ENCODE results near the gene PYGL. TPM values are rescaled to one million over a fixed set of nuclear protein-coding genes. Genes with fewer than 3 reads are reported as not detected.
"Not testable (repeated sequence)": the region's sequence is repeated elsewhere in the genome, so short reads cannot be mapped to it uniquely, and the experiment has no call there.

Gene PYGL
- total RNA-seq, 2 donors from 2014 or later: 11.5 to 11.9 TPM

GRCh38 chr14:50964683-50965390 is 20.6 kb upstream of the PYGL start:
- Histone ChIP-seq H3K4me1 (peaks cover 29% of the 10 kb centered on the region), H3K27ac (peak overlapping the region in 3 of 4 donors; percentile 15 to 66 (median 39)), H3K4me3 (no peak overlapping the region), H3K27me3 (no peaks in the 10 kb centered on the region), H3K9me3 (no peaks in the 10 kb centered on the region), H3K36me3 (replicated peaks in 1 of 2; ENCODE audit: insufficient read depth in 1 of 2, low read depth in 2 of 2) (no peaks in the 10 kb centered on the region)
- TF ChIP-seq CTCF (IDR thresholded peaks at IDR 0.05) (no peak), POLR2A (IDR thresholded peaks at IDR 0.05) (no peak)
- WGBS, 2 donors: 10% methylated on average over 5 of the region's 5 CpGs
- peak; percentile 83 for ATAC-seq
- intact Hi-C loops (cut with DNase I): no loop called here
- peak; percentile 78 to 90 (median 87) for DNase-seq

- 81 to 83% methylated on average over 5 of the region's 5 CpGs for WGBS, 2 donors
- H3K4me3 ChIP-seq: no peak overlapping the region
- H3K27ac ChIP-seq: peak overlapping the region in 1 of 4 donors; percentile 66
- no peaks in the 10 kb centered on the region for H3K27me3 ChIP-seq
- H3K4me1 ChIP-seq: peaks cover 29% of the 10 kb centered on the region
- intact Hi-C loops (cut with DNase I): no loop called here
- ATAC-seq (no peak), DNase-seq (no peak)
- no peaks in the 10 kb centered on the region for H3K36me3 ChIP-seq (replicated peaks in 1 of 2; ENCODE audit: insufficient read depth in 1 of 2, low read depth in 2 of 2)
- TF ChIP-seq CTCF (IDR thresholded peaks at IDR 0.05) (no peak), POLR2A (IDR thresholded peaks at IDR 0.05) (no peak)
- H3K9me3 ChIP-seq: no peaks in the 10 kb centered on the region
These were observed 19.6 kb upstream of the PYGL start for GRCh38 chr14:50963919-50964318.

GRCh38 chr14:50961605-50962221 is 17.4 kb upstream of the PYGL start:
- no peak for TF ChIP-seq CTCF (IDR thresholded peaks at IDR 0.05)
- no peak for TF ChIP-seq POLR2A (IDR thresholded peaks at IDR 0.05)
- H3K4me1 ChIP-seq: peaks cover 29% of the 10 kb centered on the region
- peak overlapping the region in 3 of 4 donors; percentile 42 to 66 (median 49) for H3K27ac ChIP-seq
- 36 to 43% methylated on average over 2 of the region's 2 CpGs for WGBS, 2 donors
- H3K36me3 ChIP-seq (replicated peaks in 1 of 2; ENCODE audit: insufficient read depth in 1 of 2, low read depth in 2 of 2): no peaks in the 10 kb centered on the region
- no peak overlapping the region for H3K4me3 ChIP-seq
- DNase-seq: peak in 2 of 4 donors; percentile 31 to 42
- H3K27me3 ChIP-seq: no peaks in the 10 kb centered on the region
- no peaks in the 10 kb centered on the region for H3K9me3 ChIP-seq
- ATAC-seq: peak; percentile 72
- intact Hi-C loops (cut with DNase I): no loop called here

- TF ChIP-seq CTCF (IDR thresholded peaks at IDR 0.05): no peak
- TF ChIP-seq POLR2A (IDR thresholded peaks at IDR 0.05): no peak
- Histone ChIP-seq H3K36me3 (replicated peaks in 1 of 2; ENCODE audit: insufficient read depth in 1 of 2, low read depth in 2 of 2) (no peaks in the 10 kb centered on the region), H3K9me3 (no peaks in the 10 kb centered on the region), H3K27me3 (no peaks in the 10 kb centered on the region), H3K4me3 (no peak overlapping the region), H3K4me1 (peaks cover 15% of the 10 kb centered on the region), H3K27ac (no peak overlapping the region)
- DNase-seq (peak in 1 of 4 donors; percentile 39), ATAC-seq (no peak)
- intact Hi-C loops (cut with DNase I): loop anchor here (10.0 kb wide), 1 partner anchor 268 kb away; no protein-coding TSS in a partner anchor
- 68 to 83% methylated on average over 3 of the region's 3 CpGs for WGBS, 2 donors
These were observed 13.0 kb upstream of the PYGL start for GRCh38 chr14:50957296-50957695.

- H3K4me1 ChIP-seq; DNase-seq; H3K36me3 ChIP-seq (replicated peaks in 1 of 2; ENCODE audit: insufficient read depth in 1 of 2, low read depth in 2 of 2); H3K9me3 ChIP-seq; H3K4me3 ChIP-seq; ATAC-seq; H3K27ac ChIP-seq; H3K27me3 ChIP-seq: not testable (repeated sequence)
- 85 to 86% methylated on average over 18 to 23 of the region's 32 CpGs for WGBS, 2 donors
- intact Hi-C loops (cut with DNase I): loop anchor here (10.0 kb wide), 1 partner anchor 268 kb away; no protein-coding TSS in a partner anchor
These were observed 12.1 kb upstream of the PYGL start for GRCh38 chr14:50956421-50956820.
